Ramos (cell line): Measurements from ENCODE around the gene NODAL.

Experiments
- in situ Hi-C: fragments of 300-500 bp; cut with MboI; formaldehyde crosslinking; loops from one replicate; pipeline ENCODE4 v1.14.3; 2022; ENCODE audit warnings: low sequenced_read_pairs; ENCODE audit not compliant: unreplicated experiment

Gene NODAL

GRCh38 chr10:70440296-70441160 is 953 bp downstream of the NODAL start:
- in situ Hi-C loops: loop anchor here (10.0 kb wide), 1 partner anchor 444 kb away; the partner anchor contains the start of gene PCBD1

- in situ Hi-C loops: no loop called here
Observed at GRCh38 chr10:70437721-70438120, 3.8 kb downstream of the NODAL start.

- in situ Hi-C loops: no loop called here
Observed at GRCh38 chr10:70435241-70436085, 6.0 kb downstream of the NODAL start.

GRCh38 chr10:70433581-70434280 is 7.8 kb downstream of the NODAL start:
- in situ Hi-C loops: no loop called here

- in situ Hi-C loops: no loop called here
Observed at GRCh38 chr10:70432561-70433263, 8.8 kb downstream of the NODAL start.

GRCh38 chr10:70432101-70432500 is 9.4 kb downstream of the NODAL start:
- in situ Hi-C loops: no loop called here

GRCh38 chr10:70430493-70431445 is 10.7 kb downstream of the NODAL start:
- in situ Hi-C loops: no loop called here

- in situ Hi-C loops: no loop called here
Observed at GRCh38 chr10:70426823-70427222, 14.7 kb downstream of the NODAL start.

- in situ Hi-C loops: no loop called here
Observed at GRCh38 chr10:70425096-70425495, 16.4 kb downstream of the NODAL start.

- in situ Hi-C loops: no loop called here
Observed at GRCh38 chr10:70424320-70424719, 17.2 kb downstream of the NODAL start.

GRCh38 chr10:70418713-70419112 is 22.8 kb downstream of the NODAL start:
- in situ Hi-C loops: no loop called here

- in situ Hi-C loops: no loop called here
Observed at GRCh38 chr10:70418229-70418628, 23.3 kb downstream of the NODAL start.

GRCh38 chr10:70417568-70417967 is 23.9 kb downstream of the NODAL start:
- in situ Hi-C loops: no loop called here

GRCh38 chr10:70412356-70412755 is 29.1 kb downstream of the NODAL start:
- in situ Hi-C loops: no loop called here

- in situ Hi-C loops: no loop called here
Observed at GRCh38 chr10:70410608-70411007, 30.9 kb downstream of the NODAL start.

- in situ Hi-C loops: no loop called here
Observed at GRCh38 chr10:70409772-70410171, 31.7 kb downstream of the NODAL start.

- in situ Hi-C loops: no loop called here
Observed at GRCh38 chr10:70405037-70405824, 36.2 kb downstream of the NODAL start.

- in situ Hi-C loops: no loop called here
Observed at GRCh38 chr10:70404787-70405036, 36.8 kb downstream of the NODAL start.
